Kidney (tissue), 14 donors: ENCODE data around the gene MYO10. TPM values are rescaled to one million over a fixed set of nuclear protein-coding genes. Genes with fewer than 3 reads are reported as not detected.
A peak's percentile ranks its signal among the peaks of the same experiment; 100 is the strongest.

Source experiments
- DNase-seq, 5 donors: peaks; one replicate each; pipeline ENCODE4 v3.0.0-alpha.2; 2013 to 2020
- FAIRE-seq: peaks from 2 replicates; lab custom pipeline; 2012; peaks lifted over from hg19 to GRCh38; lab: Jason Lieb, UNC
- H3K27ac ChIP-seq, 2 donors: one replicate each; pipeline ENCODE4 v1.7.0; 2013; ENCODE audit warnings: low read depth in 2 of 2, low read length in 2 of 2, inconsistent platforms in 1 of 2
- H3K27me3 ChIP-seq: one replicate; pipeline ENCODE4 v1.7.1; 2013; ENCODE audit warnings: low read length, inconsistent platforms; ENCODE audit not compliant: control insufficient read depth, insufficient read depth
- H3K36me3 ChIP-seq, 3 donors: one replicate each; pipeline versions ENCODE4 v1.7.0 to v1.7.1; 2013; ENCODE audit warnings: low read length in 3 of 3, control low read depth in 1 of 3, inconsistent platforms in 1 of 3; ENCODE audit not compliant: insufficient read depth in 3 of 3, control insufficient read depth in 2 of 3
- H3K4me1 ChIP-seq, 3 donors: one replicate each; pipeline versions ENCODE4 v1.7.0 to v1.7.1; 2013; ENCODE audit warnings: low read length in 3 of 3, inconsistent platforms in 1 of 3, low read depth in 1 of 3; ENCODE audit not compliant: control insufficient read depth in 2 of 3, insufficient read depth in 2 of 3
- H3K4me3 ChIP-seq, 3 donors: one replicate each; pipeline versions ENCODE4 v1.7.0 to v1.8.1; 2013; ENCODE audit warnings: low read length in 3 of 3, control low read depth in 1 of 3, inconsistent platforms in 1 of 3
- H3K9ac ChIP-seq, 3 donors: one replicate each; pipeline versions ENCODE4 v1.7.0 to v1.7.1; 2013; ENCODE audit warnings: low read length in 3 of 3, control low read depth in 1 of 3, inconsistent platforms in 1 of 3
- H3K9me3 ChIP-seq, 3 donors: one replicate each; pipeline versions ENCODE4 v1.7.0 to v1.7.1; 2013; ENCODE audit warnings: low read length in 3 of 3, control low read depth in 1 of 3, inconsistent platforms in 1 of 3; ENCODE audit not compliant: control insufficient read depth in 2 of 3, insufficient read depth in 1 of 3
- CTCF ChIP-seq: IDR thresholded peaks from 3 replicates; pipeline ENCODE4 v1.5.1; 2012; ENCODE audit warnings: mild to moderate bottlenecking, moderate library complexity, borderline replicate concordance; ENCODE audit not compliant: insufficient read depth; ENCODE audit errors: extremely low read depth
- intact Hi-C: fragments of 100-400 bp; cut with DNase I; formaldehyde crosslinking; loops from one replicate; pipeline ENCODE4 v1.11.1; 2022
- polyA plus RNA-seq: library from polyadenylated mRNA; stranded (reverse); fragments of 350-450 nt; fragmentation: Illumina TruSeq; extraction: RNeasy Lipid Tissue Mini Kit (QIAGEN cat#74804); gene quantifications from one replicate; pipeline ENCODE4 v1.2.3, GENCODE V29; 2014; ENCODE audit warnings: low read depth, low replicate concordance; ENCODE audit not compliant: insufficient read depth
- total RNA-seq: library from RNA; stranded (reverse); fragmentation: NEBNext Ultra II Directional; extraction: Animal tissue kit (Norgen Biotek cat#: 25700); gene quantifications from one replicate; pipeline ENCODE4 v1.2.1, GENCODE V29; 2021
- donor health status: control.
- donor health status: control.
- donor health status: control.
- donor health status: control.
- donor health status: control.
- donor health status: DM: yes; HTN: yes; CAD: no.
- donor health status: Normal renal cell carcinoma (clear cell type).

The MYO10 gene
- total and polyA plus RNA-seq, 2 donors from 2014 or later = 7.6 to 52.4 TPM

- Histone ChIP-seq H3K4me1 (peaks cover 4 to 19% (median 14%) of the 10 kb centered on the region in 3 donors), H3K27ac (peak overlapping the region; percentile 32 to 69), H3K27me3 (no peaks in the 10 kb centered on the region), H3K4me3 (no peak overlapping the region), H3K9me3 (no peaks in the 10 kb centered on the region), H3K36me3 (no peaks in the 10 kb centered on the region), H3K9ac (peak overlapping the region in 1 of 3 donors; percentile 32)
- DNase-seq (peak in 4 of 5 donors; percentile 48 to 82 (median 67)), FAIRE-seq (no peak)
- intact Hi-C loops = no loop called here
- TF ChIP-seq CTCF = no peak
These were observed 41.6 kb downstream of the MYO10 start for GRCh38 chr5:16894236-16895057.

DNA sequence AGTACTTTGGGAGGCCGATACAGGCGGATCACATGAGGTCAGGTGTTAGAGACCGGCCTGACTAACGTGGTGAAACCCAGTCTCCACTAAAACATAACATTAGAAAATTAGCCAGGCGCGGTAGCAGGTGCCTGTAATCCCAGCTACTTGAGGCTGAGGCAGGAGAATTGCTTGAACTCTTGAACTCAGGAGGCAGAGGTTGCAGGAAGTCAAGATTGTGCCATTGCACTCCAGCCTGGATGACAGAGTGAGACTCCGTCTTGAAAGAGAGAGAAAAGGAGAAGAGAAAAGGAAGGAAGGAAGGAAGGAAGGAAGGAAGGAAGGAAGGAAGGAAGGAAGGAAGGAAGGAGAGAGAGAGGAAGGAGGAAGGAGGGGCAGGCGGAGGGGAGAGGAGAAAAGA is 45.1 kb downstream of the MYO10 start:
- Histone ChIP-seq H3K9me3 (no peaks in the 10 kb centered on the region), H3K4me3 (no peak overlapping the region), H3K36me3 (no peaks in the 10 kb centered on the region), H3K4me1 (peaks cover 6 to 21% (median 13%) of the 10 kb centered on the region in 3 donors), H3K27ac (no peak overlapping the region), H3K9ac (no peak overlapping the region), H3K27me3 (no peaks in the 10 kb centered on the region)
- FAIRE-seq (no peak), DNase-seq (peak in 2 of 5 donors; percentile 50 to 70)
- TF ChIP-seq CTCF = no peak
- intact Hi-C loops = no loop called here

DNA sequence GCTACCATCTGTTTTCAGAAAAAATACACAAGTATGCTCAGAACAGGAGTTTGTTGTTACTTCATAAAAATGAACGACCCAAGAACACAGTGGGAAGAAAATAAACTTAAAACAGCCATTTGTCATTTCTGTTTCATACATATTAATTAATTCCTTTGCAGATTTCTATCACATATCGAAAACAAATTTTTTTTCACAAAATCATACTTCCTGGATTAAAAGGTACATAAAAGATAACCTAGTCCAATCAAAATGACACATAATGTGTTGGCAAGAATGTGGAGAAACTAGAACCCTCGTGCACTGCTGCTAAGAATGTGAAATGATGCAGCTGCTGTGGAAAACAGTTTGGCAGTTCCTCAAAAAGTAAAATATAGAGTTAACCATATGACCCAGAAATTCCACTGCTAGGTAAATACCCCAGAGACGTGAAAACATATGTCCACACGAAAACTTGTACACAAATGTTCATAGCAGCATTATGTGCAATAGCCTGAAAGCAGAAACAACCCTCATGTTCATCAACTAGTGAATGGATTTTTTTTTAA is 46.0 kb downstream of the MYO10 start:
- no peaks in the 10 kb centered on the region for H3K9me3 ChIP-seq
- no peak overlapping the region for H3K9ac ChIP-seq
- FAIRE-seq (no peak), DNase-seq (peak in 3 of 5 donors; percentile 48 to 88 (median 85))
- H3K27me3 ChIP-seq = no peaks in the 10 kb centered on the region
- H3K4me1 ChIP-seq = peaks cover 6 to 18% (median 15%) of the 10 kb centered on the region in 3 donors
- no peak for TF ChIP-seq CTCF
- intact Hi-C loops = no loop called here
- H3K27ac ChIP-seq = peak overlapping the region in 1 of 2 donors; percentile 67
- H3K4me3 ChIP-seq = peak overlapping the region in 1 of 3 donors; percentile 21
- no peaks in the 10 kb centered on the region for H3K36me3 ChIP-seq
